AG10803 (cell line): Measurements from ENCODE around the gene CDC42SE2.
"Not testable (repeated sequence)": the region's sequence is repeated elsewhere in the genome, so short reads cannot be mapped to it uniquely, and the experiment has no call there.

Experiments
- DNase-seq: peaks from one replicate; pipeline ENCODE4 v3.0.0; 2010; ENCODE audit warnings: low read depth
- H3K4me3 ChIP-seq: 2 replicates; pipeline ENCODE4 v1.5.1; 2011; ENCODE audit warnings: mild to moderate bottlenecking, low read length, control low read depth
- TF ChIP-seq, protein P1 (sequence below): conservative IDR thresholded peaks from 2 replicates; pipeline ENCODE4 v1.5.1; 2011; ENCODE audit warnings: mild to moderate bottlenecking, low read length, control low read depth, inconsistent platforms

CDC42SE2 gene

DNA sequence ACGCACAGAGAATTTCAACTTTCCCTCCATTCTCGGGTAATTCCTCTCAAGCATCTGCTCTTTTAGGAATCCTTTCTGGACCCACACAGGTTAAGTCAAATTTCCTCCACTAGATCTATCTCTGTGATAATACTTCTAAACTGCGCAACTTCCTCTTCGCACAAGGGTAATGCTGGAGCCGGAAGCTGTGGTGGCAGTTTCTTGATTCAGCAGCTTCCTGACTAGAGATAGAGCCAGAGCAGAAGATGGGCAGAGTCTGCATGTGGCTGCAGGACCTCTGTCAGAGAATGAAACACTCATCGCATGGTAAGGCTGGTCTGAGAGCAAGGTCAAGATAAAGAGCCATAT lies 11.1 kb upstream of the CDC42SE2 start:
- no peak for DNase-seq
- TF ChIP-seq, protein P1, sequence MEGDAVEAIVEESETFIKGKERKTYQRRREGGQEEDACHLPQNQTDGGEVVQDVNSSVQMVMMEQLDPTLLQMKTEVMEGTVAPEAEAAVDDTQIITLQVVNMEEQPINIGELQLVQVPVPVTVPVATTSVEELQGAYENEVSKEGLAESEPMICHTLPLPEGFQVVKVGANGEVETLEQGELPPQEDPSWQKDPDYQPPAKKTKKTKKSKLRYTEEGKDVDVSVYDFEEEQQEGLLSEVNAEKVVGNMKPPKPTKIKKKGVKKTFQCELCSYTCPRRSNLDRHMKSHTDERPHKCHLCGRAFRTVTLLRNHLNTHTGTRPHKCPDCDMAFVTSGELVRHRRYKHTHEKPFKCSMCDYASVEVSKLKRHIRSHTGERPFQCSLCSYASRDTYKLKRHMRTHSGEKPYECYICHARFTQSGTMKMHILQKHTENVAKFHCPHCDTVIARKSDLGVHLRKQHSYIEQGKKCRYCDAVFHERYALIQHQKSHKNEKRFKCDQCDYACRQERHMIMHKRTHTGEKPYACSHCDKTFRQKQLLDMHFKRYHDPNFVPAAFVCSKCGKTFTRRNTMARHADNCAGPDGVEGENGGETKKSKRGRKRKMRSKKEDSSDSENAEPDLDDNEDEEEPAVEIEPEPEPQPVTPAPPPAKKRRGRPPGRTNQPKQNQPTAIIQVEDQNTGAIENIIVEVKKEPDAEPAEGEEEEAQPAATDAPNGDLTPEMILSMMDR, result no peak
- no peak overlapping the region for H3K4me3 ChIP-seq

DNA sequence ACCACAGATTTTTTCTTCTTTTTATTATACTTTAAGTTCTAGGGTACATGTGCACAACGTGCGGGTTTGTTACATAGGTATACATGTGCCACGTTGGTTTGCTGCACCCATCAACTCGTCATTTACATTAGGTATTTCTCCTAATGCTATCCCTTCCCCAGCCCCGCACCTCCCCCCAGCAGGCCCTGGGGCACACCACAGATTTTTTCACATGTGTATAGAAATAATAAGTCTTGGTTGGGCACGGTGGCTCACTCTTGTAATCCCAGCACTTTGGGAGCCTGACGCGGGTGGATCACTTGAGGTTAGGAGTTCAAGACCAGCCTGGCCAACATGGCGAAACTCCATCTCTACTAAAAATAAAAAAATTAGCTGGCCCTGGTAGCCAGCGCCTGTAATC lies 9.8 kb upstream of the CDC42SE2 start:
- H3K4me3 ChIP-seq, DNase-seq: not testable (repeated sequence)

DNA sequence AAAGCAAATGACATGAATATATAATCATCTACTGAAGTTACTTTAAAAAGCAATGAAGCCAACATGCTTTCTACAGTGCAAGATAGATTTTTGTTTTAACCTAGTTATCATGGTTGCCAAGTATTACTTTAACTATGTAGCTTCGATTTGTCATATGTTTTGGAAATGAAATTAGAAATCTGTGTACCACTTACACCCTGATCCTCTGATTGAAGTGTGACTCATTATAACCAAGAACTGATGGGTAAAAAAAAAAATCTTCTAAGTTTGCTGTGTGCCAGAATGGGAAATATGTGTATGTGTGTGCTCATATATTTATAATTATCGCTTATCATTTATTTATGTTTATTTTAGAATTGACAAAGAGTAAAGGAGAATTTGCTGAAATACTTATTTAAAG lies 9.1 kb upstream of the CDC42SE2 start:
- DNase-seq, result no peak
- H3K4me3 ChIP-seq, result no peak overlapping the region
- TF ChIP-seq, protein P1, result no peak

DNA sequence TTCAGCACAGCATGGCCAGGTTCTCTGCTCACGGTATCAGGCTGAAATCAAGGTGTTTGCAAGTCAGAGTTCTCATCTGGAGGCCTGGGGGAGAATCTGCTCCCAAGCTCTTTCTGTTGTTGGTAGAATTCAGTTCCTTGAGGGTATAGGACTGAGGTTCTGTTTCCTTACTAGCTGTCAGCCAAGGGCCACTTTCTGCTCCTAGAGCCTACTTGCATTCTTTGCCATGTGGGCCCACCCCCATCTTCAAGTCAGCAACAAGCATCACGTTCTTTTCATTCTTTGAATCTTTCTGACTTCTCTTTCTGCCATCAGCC lies 7.4 kb upstream of the CDC42SE2 start:
- H3K4me3 ChIP-seq, result no peak overlapping the region

DNA sequence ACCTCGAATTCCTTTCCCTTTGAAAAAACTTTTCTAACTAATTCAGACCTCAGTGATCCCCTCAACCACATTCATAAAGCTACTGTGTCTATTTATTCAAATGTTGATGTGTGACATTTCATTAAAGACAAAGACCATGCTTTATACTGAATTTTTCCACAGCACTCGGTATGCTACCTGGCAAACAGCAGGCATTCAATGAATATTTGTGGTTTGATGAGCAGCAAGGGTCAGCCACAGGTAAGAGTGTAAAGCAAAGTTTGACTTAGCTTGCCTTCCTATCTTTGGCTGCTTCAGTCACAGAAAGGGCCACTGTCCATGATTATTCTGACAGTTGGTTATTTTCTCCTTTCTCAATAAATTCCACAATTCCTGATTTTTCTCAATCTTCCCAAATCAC lies 5.1 kb upstream of the CDC42SE2 start:
- TF ChIP-seq, protein P1, result no peak
- no peak for DNase-seq
- H3K4me3 ChIP-seq, result no peak overlapping the region

More for the DNA sequence above, 7.4 kb upstream of the CDC42SE2 start:
- peak; percentile 4 for DNase-seq
- TF ChIP-seq, protein P1, result no peak

DNA sequence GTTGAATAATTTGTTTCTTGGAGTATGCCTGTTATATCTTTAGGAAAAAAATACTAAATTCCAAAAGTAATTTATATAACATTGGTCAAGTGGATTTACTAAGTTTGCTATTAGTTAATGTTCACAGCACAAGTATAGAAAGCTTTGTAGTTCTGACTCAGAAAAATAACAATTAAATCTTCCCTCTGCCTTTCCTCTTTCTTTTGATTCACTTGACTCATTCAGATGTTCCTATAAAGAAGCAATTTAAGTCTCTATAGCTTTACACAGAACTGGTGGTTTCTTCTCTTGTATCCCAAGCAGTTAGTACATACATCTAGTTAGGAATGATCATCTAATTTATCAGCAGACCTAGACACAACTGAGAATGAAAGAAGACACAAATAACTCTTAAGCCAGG lies 4.5 kb upstream of the CDC42SE2 start:
- no peak for DNase-seq
- no peak overlapping the region for H3K4me3 ChIP-seq
- TF ChIP-seq, protein P1, result no peak

DNA sequence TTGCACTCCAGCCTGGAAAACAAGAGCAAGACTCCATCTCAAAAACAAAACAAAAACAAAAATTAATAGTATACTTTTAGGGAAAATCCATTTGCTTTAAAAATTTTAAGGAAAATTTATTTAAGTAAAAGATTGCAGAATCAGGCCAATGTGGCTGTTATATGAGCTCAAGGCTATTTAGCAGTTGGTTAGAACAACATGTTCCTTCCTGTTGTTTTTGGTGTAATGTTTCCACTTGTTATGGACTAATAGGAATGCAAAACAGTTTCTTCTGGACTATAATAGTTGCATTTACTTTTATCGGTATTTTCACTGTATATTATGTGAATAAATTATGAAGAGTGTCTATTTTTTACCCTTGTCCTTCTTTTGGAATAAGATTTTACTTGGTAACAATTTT lies 3.0 kb upstream of the CDC42SE2 start:
- no peak for DNase-seq
- TF ChIP-seq, protein P1, result no peak
- no peak overlapping the region for H3K4me3 ChIP-seq

DNA sequence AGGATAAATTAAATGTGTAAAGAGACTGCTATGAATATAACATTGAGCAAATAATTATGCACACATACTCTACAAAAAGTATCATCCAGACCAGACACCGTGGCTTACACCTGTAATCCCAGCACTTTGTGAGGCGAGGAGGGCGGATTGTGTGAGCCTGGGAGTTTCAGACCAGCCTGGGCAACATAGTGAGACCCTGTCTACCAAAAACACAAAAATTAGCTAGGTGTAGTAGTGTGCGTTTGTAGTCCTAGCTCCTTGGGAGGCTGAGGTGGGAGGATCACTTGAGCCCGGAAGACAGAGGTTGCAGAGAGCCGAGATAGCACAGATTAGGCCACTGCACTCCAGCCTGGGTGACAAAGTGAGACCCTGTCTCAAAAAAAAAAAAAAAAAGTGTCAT lies 2.4 kb upstream of the CDC42SE2 start:
- no peak overlapping the region for H3K4me3 ChIP-seq
- no peak for DNase-seq
- TF ChIP-seq, protein P1, result no peak
